22Rv1 (cell line): Measurements from ENCODE around the gene ZNF385C.

Source experiments
- ZFX ChIP-seq: fragments of 450-650 bp; IDR thresholded peaks from 2 replicates; pipeline ENCODE4 v1.6.1; 2017; ENCODE audit warnings: antibody characterized with exemption, borderline replicate concordance
- TF ChIP-seq, protein P1 (sequence below): fragments of 450-650 bp; IDR thresholded peaks from 2 replicates; pipeline ENCODE4 v1.5.1; 2017; ENCODE audit warnings: mild to moderate bottlenecking

DNA sequence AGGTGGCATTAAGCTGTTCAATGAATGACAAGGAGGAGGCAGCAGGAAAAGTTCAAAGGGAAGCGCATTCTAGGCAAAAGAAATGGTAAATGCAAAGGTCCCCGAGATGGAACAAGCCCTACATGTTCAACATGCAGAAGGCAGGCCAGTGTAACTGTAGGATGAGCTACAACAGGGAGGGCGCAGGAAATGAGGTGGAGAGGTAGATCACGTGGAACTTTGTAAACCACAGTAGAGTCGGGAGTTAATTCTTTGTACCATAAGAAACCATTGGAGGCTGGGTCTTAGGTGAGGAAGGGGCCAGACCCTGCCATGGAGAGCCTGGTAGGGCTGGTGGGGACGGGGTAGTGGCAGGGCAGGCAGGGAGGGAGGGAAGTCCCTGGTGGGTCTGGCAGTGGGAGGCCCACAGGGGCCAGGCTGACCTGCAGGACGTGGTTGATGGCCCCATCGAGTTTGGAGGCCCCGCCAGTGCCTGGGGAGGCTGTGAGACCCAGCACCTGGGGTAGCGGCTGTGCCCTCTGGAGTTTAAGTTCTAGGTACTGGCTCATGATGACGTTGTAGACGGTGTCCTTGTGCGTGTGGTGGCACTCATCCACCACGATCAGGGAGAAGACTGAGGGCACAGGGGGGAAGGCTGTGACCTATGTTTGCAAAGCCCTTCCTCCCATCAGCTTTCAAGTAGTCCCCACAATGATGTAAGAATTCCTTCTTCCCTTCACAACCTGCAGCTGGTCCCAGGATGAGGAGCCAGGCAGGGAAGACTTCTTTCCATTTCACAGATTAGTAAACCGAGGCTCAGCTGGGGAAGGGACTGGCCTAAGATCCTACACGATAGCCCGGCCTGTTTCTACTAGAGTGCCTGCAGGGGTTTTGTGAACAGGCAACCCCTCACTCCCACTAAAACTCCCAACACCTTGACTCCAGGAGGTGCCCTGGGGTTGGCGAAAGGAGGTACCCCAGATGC lies 12.3 kb upstream of the ZNF385C start:
- TF ChIP-seq, protein P1, sequence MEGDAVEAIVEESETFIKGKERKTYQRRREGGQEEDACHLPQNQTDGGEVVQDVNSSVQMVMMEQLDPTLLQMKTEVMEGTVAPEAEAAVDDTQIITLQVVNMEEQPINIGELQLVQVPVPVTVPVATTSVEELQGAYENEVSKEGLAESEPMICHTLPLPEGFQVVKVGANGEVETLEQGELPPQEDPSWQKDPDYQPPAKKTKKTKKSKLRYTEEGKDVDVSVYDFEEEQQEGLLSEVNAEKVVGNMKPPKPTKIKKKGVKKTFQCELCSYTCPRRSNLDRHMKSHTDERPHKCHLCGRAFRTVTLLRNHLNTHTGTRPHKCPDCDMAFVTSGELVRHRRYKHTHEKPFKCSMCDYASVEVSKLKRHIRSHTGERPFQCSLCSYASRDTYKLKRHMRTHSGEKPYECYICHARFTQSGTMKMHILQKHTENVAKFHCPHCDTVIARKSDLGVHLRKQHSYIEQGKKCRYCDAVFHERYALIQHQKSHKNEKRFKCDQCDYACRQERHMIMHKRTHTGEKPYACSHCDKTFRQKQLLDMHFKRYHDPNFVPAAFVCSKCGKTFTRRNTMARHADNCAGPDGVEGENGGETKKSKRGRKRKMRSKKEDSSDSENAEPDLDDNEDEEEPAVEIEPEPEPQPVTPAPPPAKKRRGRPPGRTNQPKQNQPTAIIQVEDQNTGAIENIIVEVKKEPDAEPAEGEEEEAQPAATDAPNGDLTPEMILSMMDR, result no peak
- no peak for TF ChIP-seq ZFX
